ENCODE measurements around the gene KCNMA1.
A peak's percentile ranks its signal among the peaks of the same experiment; 100 is the strongest.

KCNMA1 gene

DNA sequence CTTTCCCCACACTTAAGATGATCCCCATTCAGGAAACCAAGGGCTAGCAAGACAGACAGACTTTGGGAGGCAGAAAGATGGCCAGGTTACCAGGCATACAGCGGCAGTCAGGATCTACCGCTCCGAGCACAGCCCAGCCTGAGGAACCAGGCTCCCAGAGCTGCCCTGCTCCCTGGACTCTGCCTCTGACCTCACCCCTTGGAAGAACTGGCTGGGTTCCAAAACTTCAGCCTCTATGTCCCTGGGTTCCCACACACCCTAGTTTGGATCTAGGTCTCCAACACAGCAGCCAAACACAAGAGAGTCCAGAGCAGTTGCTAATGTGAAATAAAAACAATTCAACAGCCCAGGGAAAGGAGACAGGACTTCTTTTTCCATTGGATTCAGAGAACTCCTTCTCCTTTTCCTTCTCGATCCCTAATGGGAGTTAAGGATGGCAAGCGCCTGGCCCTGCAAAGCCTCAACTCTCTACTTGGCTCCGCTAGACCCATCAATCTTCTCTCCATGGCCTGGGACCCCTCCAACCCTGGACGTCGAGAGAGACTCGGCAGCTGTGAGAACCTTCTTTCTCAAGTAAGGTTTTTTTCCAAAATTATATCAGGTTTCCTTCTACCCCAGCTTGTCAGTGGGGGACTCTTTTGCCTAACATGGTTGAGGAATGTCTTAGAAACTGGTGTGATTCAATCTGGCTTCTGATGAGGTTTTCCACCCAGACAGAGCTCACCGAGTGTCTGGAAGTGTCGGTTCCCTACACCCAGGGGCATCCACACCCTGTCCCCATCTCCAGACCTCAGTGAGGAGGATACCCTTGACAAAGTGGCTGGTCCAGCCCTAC, 219.6 kb downstream of the KCNMA1 start:
- Histone ChIP-seq H3K27ac (ENCODE audit: low read depth, low read length) (no peak overlapping the region), H3K23ac (ENCODE audit: low read length) (no peak overlapping the region)

DNA sequence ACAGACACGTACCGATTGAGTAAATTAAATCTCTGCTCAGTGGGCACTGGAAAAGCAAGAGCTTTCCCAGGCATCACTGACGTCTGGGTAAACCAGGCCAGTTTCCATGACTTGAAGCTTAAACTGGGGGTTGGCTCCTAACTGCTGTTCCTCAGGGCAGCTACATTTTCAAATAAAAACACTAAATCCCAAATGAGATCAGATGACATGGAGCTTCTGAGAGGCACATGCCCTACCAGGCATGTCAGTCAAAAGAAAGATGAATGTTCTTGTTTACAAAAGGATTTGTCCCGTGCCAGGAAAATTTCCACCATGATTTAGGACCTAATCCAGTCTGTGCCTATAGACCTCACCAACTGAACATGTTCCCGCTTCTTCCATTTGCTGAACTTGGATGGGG, 220.2 kb downstream of the KCNMA1 start:
- no peak overlapping the region for H3K4me3 ChIP-seq (ENCODE audit: low read length)
- no CpG with 5 or more reads among the region's 5 CpGs for WGBS (ENCODE audit: extremely low coverage, insufficient coverage, low lambda C conversion rate)
- no peak overlapping the region for H3K18ac ChIP-seq (ENCODE audit: low read length)
- no peak overlapping the region for H3K4me2 ChIP-seq (ENCODE audit: low read length)
- no peaks in the 10 kb centered on the region for H3K27me3 ChIP-seq (ENCODE audit: insufficient read depth, low read length, poor library complexity)
- H3K79me2 ChIP-seq (ENCODE audit: control insufficient read depth, insufficient read depth, low read length) = no peaks in the 10 kb centered on the region
- H3K27ac ChIP-seq (ENCODE audit: low read depth, low read length) = no peak overlapping the region
- no peaks in the 10 kb centered on the region for H3K4me1 ChIP-seq (ENCODE audit: control insufficient read depth, low read depth, low read length)
- H4K5ac ChIP-seq (ENCODE audit: low read length) = no peak overlapping the region
- H3K79me1 ChIP-seq (ENCODE audit: low read length) = no peaks in the 10 kb centered on the region
- no peak overlapping the region for H3K4ac ChIP-seq (ENCODE audit: low read depth, low read length)
- no peak overlapping the region for H2AK5ac ChIP-seq (ENCODE audit: low read length)
- no peak overlapping the region for H4K8ac ChIP-seq (ENCODE audit: low read depth, low read length)
- no peak overlapping the region for H3K56ac ChIP-seq (ENCODE audit: low read length)
- no peak overlapping the region for H2BK5ac ChIP-seq (ENCODE audit: low read length)
- H3K23ac ChIP-seq (ENCODE audit: low read length) = no peak overlapping the region
- no peak overlapping the region for H2BK120ac ChIP-seq (ENCODE audit: low read depth, low read length)
- no peak overlapping the region for H3K9ac ChIP-seq (ENCODE audit: low read length)
- H3K36me3 ChIP-seq (ENCODE audit: control insufficient read depth, insufficient read depth, low read length) = no peaks in the 10 kb centered on the region
- DNase-seq = no peak
- H2BK15ac ChIP-seq (replicated peaks; ENCODE audit: low read depth) = no peak overlapping the region

More for the DNA sequence above, 219.6 kb downstream of the KCNMA1 start:
- Histone ChIP-seq H3K4ac (ENCODE audit: low read depth, low read length) (no peak overlapping the region), H4K8ac (ENCODE audit: low read depth, low read length) (no peak overlapping the region), H3K4me2 (ENCODE audit: low read length) (no peak overlapping the region), H3K56ac (ENCODE audit: low read length) (no peak overlapping the region), H3K4me1 (ENCODE audit: control insufficient read depth, low read depth, low read length) (no peaks in the 10 kb centered on the region), H3K79me2 (ENCODE audit: control insufficient read depth, insufficient read depth, low read length) (no peaks in the 10 kb centered on the region), H3K36me3 (ENCODE audit: control insufficient read depth, insufficient read depth, low read length) (no peaks in the 10 kb centered on the region), H2AK5ac (ENCODE audit: low read length) (no peak overlapping the region), H3K79me1 (ENCODE audit: low read length) (no peaks in the 10 kb centered on the region), H3K27me3 (ENCODE audit: insufficient read depth, low read length, poor library complexity) (no peaks in the 10 kb centered on the region), H2BK15ac (replicated peaks; ENCODE audit: low read depth) (no peak overlapping the region), H2BK120ac (ENCODE audit: low read depth, low read length) (no peak overlapping the region), H3K18ac (ENCODE audit: low read length) (no peak overlapping the region), H2BK5ac (ENCODE audit: low read length) (no peak overlapping the region), H3K9ac (ENCODE audit: low read length) (no peak overlapping the region), H3K4me3 (ENCODE audit: low read length) (no peak overlapping the region), H4K5ac (ENCODE audit: low read length) (no peak overlapping the region)
- no peak for DNase-seq
- no CpG with 5 or more reads among the region's 11 CpGs for whole genome bisulfite sequencing (ENCODE audit: extremely low coverage, insufficient coverage, low lambda C conversion rate)

DNA sequence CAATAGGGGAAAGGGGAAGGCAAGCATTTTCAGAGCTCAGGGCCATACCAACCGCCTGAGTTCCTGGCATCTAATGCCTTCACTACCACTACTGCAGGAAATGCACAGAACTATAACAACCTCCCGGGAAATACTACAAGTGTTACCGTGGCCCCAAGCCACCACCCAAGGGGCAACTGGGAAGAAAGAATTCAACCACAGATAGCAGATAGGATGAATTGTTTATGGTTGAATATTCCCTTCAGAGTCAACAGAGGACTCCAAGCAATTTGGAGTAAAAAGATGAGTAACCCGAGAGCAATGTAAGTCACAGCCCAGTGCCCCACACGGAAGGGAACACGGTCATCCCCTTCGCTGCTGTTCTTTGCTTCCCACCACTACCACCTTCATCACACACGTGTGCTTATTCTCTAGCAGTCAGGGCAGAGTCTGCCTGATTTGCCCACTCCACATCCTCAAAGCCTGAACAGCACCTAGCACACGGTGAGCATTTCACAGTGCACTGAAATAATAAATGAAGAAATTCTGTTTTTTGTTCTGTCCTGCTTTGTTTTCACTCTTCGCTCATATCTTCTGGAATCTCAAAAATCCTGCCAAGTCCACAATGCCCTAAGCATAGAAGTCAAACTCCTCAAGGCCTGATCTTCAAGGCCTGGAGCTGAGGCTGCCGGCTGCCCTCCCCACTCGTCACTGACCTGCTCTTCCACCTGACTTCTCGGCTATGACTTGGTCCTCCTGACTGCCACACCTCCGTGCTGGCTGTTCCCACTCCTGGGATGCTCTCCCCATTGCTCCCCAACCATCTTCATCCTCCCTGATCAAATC, 221.1 kb downstream of the KCNMA1 start:
- no peaks in the 10 kb centered on the region for H3K27me3 ChIP-seq (ENCODE audit: insufficient read depth, low read length, poor library complexity)
- H3K27ac ChIP-seq (ENCODE audit: low read depth, low read length) = peak overlapping the region; percentile 42
- peak; percentile 67 for DNase-seq
- H2AK5ac ChIP-seq (ENCODE audit: low read length) = no peak overlapping the region
- no peaks in the 10 kb centered on the region for H3K79me2 ChIP-seq (ENCODE audit: control insufficient read depth, insufficient read depth, low read length)
- WGBS (ENCODE audit: extremely low coverage, insufficient coverage, low lambda C conversion rate) = no CpG with 5 or more reads among the region's 14 CpGs
- no peak overlapping the region for H3K4me2 ChIP-seq (ENCODE audit: low read length)
- no peak overlapping the region for H3K4me3 ChIP-seq (ENCODE audit: low read length)
- no peak overlapping the region for H3K4ac ChIP-seq (ENCODE audit: low read depth, low read length)
- no peaks in the 10 kb centered on the region for H3K79me1 ChIP-seq (ENCODE audit: low read length)
- no peak overlapping the region for H2BK5ac ChIP-seq (ENCODE audit: low read length)
- no peak overlapping the region for H3K56ac ChIP-seq (ENCODE audit: low read length)
- no peaks in the 10 kb centered on the region for H3K36me3 ChIP-seq (ENCODE audit: control insufficient read depth, insufficient read depth, low read length)
- H3K18ac ChIP-seq (ENCODE audit: low read length) = no peak overlapping the region
- no peak overlapping the region for H4K5ac ChIP-seq (ENCODE audit: low read length)
- no peak overlapping the region for H3K23ac ChIP-seq (ENCODE audit: low read length)
- H2BK120ac ChIP-seq (ENCODE audit: low read depth, low read length) = no peak overlapping the region
- no peak overlapping the region for H2BK15ac ChIP-seq (replicated peaks; ENCODE audit: low read depth)
- no peak overlapping the region for H3K9ac ChIP-seq (ENCODE audit: low read length)
- no peak overlapping the region for H4K8ac ChIP-seq (ENCODE audit: low read depth, low read length)
- H3K4me1 ChIP-seq (ENCODE audit: control insufficient read depth, low read depth, low read length) = no peaks in the 10 kb centered on the region

DNA sequence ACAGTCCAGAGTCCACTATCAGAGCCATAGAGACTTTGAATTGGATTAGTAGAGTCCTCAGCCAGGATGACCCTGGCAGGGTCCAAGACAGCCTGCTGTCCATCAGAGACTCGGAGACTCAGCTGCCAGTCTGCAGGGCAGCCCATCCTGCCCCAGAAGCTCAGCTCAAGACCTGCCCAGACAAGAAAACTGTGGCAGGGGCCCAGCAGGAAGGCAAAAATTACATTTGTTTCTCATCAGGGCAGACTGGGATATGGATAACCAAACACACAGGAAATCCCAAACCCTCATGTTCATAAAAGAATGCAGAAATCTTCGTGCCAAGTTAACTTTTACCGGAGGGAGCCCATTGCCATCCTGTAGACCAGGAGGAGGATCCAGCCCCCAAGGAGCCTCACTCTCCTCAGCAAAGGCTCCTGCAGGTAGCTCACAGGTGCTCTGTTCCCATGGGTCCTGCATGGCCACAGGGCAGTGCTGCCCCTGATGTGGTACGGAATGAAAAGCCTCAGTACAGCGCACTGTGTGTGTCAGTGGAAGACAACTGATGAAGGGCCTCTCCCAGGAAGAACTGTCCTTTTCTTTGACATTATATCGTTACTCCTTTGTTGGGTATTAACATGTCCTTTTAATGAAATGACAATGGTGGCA, 222.2 kb downstream of the KCNMA1 start:
- no peak overlapping the region for H3K9ac ChIP-seq (ENCODE audit: low read length)
- H3K4me2 ChIP-seq (ENCODE audit: low read length) = no peak overlapping the region
- H3K23ac ChIP-seq (ENCODE audit: low read length) = no peak overlapping the region
- H3K4me3 ChIP-seq (ENCODE audit: low read length) = no peak overlapping the region
- H3K79me1 ChIP-seq (ENCODE audit: low read length) = no peaks in the 10 kb centered on the region
- H3K27me3 ChIP-seq (ENCODE audit: insufficient read depth, low read length, poor library complexity) = no peaks in the 10 kb centered on the region
- H3K18ac ChIP-seq (ENCODE audit: low read length) = no peak overlapping the region
- H2BK120ac ChIP-seq (ENCODE audit: low read depth, low read length) = no peak overlapping the region
- no peak overlapping the region for H2AK5ac ChIP-seq (ENCODE audit: low read length)
- no peaks in the 10 kb centered on the region for H3K36me3 ChIP-seq (ENCODE audit: control insufficient read depth, insufficient read depth, low read length)
- H3K79me2 ChIP-seq (ENCODE audit: control insufficient read depth, insufficient read depth, low read length) = no peaks in the 10 kb centered on the region
- H3K4ac ChIP-seq (ENCODE audit: low read depth, low read length) = no peak overlapping the region
- no peak overlapping the region for H4K5ac ChIP-seq (ENCODE audit: low read length)
- H2BK5ac ChIP-seq (ENCODE audit: low read length) = no peak overlapping the region
- DNase-seq = no peak
- no peak overlapping the region for H3K27ac ChIP-seq (ENCODE audit: low read depth, low read length)
- no peak overlapping the region for H4K8ac ChIP-seq (ENCODE audit: low read depth, low read length)
- H3K4me1 ChIP-seq (ENCODE audit: control insufficient read depth, low read depth, low read length) = no peaks in the 10 kb centered on the region
- no peak overlapping the region for H2BK15ac ChIP-seq (replicated peaks; ENCODE audit: low read depth)
- no peak overlapping the region for H3K56ac ChIP-seq (ENCODE audit: low read length)
- no CpG with 5 or more reads among the region's 6 CpGs for WGBS (ENCODE audit: extremely low coverage, insufficient coverage, low lambda C conversion rate)

DNA sequence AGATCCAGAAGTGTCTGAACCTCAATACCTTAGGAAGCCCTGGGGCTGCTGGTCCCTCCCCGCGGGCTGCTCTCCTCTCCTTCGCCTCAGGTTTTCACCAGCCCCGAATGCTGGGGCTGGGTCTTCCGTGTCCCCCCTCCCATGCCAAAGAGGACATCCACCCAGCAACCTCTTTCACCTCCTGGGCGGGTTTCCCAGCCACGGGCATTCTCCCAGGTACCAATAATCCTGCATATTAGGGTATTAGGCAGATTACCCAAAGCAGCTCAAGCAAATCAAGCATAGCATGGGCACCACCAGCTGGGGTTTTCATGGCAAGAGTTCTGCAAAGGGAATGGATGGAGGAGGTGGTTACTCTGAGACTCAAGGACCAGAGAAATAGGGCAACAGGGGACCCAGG, 224.4 kb downstream of the KCNMA1 start:
- Histone ChIP-seq H2AK5ac (ENCODE audit: low read length) (no peak overlapping the region), H3K4me1 (ENCODE audit: control insufficient read depth, low read depth, low read length) (no peaks in the 10 kb centered on the region), H3K27me3 (ENCODE audit: insufficient read depth, low read length, poor library complexity) (no peaks in the 10 kb centered on the region), H2BK5ac (ENCODE audit: low read length) (no peak overlapping the region), H4K8ac (ENCODE audit: low read depth, low read length) (no peak overlapping the region), H3K23ac (ENCODE audit: low read length) (no peak overlapping the region), H3K4ac (ENCODE audit: low read depth, low read length) (no peak overlapping the region), H3K79me2 (ENCODE audit: control insufficient read depth, insufficient read depth, low read length) (no peaks in the 10 kb centered on the region), H2BK15ac (replicated peaks; ENCODE audit: low read depth) (no peak overlapping the region), H3K27ac (ENCODE audit: low read depth, low read length) (no peak overlapping the region), H3K4me3 (ENCODE audit: low read length) (no peak overlapping the region), H4K5ac (ENCODE audit: low read length) (no peak overlapping the region), H3K18ac (ENCODE audit: low read length) (no peak overlapping the region), H2BK120ac (ENCODE audit: low read depth, low read length) (no peak overlapping the region), H3K4me2 (ENCODE audit: low read length) (no peak overlapping the region), H3K9ac (ENCODE audit: low read length) (no peak overlapping the region), H3K36me3 (ENCODE audit: control insufficient read depth, insufficient read depth, low read length) (no peaks in the 10 kb centered on the region), H3K79me1 (ENCODE audit: low read length) (no peaks in the 10 kb centered on the region), H3K56ac (ENCODE audit: low read length) (no peak overlapping the region)
- no peak for DNase-seq
- WGBS (ENCODE audit: extremely low coverage, insufficient coverage, low lambda C conversion rate) = no CpG with 5 or more reads among the region's 7 CpGs

All from mesendoderm (in vitro differentiated cells).